ENCODE results near the gene AMZ1. TPM values are rescaled to one million over a fixed set of nuclear protein-coding genes. Genes with fewer than 3 reads are reported as not detected.

Gene AMZ1
- total RNA-seq, 4 donors from 2014 or later, result 0.64 TPM; not detected in 3

- WGBS, 2 donors (ENCODE audit: low coverage in 1 of 2), result 87 to 90% methylated on average over 5 to 29 of the region's 29 CpGs
- in situ Hi-C loops (cut with MboI; ENCODE audit: low pct_ligation_motif_present in 1 of 4, low pct_unique_long_range_greater_than_20kb in 1 of 4, low sequenced_read_pairs in 3 of 4) (no loop called here), intact Hi-C loops (cut with DNase I; ENCODE audit: low total_unique reads) (no loop called here)
- DNase-seq, result no peak
- no peaks in the 10 kb centered on the region for H3K9me3 ChIP-seq
- peaks cover 18 to 38% (median 29%) of the 10 kb centered on the region in 4 donors for H3K4me1 ChIP-seq
- no peaks in the 10 kb centered on the region for H3K27me3 ChIP-seq
- TF ChIP-seq EP300 (IDR thresholded peaks at IDR 0.05; ENCODE audit: low read depth) (no peak), POLR2A (IDR thresholded peaks at IDR 0.05) (no peak), CTCF (IDR thresholded peaks at IDR 0.05) (no peak), POLR2AphosphoS5 (IDR thresholded peaks at IDR 0.05) (no peak)
- H3K4me3 ChIP-seq, result no peak overlapping the region
- peak overlapping the region in 1 of 4 donors; percentile 18 for H3K27ac ChIP-seq
- no peaks in the 10 kb centered on the region for H3K36me3 ChIP-seq
These were observed 44.4 kb upstream of the AMZ1 start for GRCh38 chr7:2643386-2644219.

GRCh38 chr7:2644220-2644561 is 43.8 kb upstream of the AMZ1 start:
- WGBS, 2 donors (ENCODE audit: low coverage in 1 of 2), result 80% methylated on average over 5 of the region's 6 CpGs; no CpG with 5 or more reads in 1 of the 2 donors
- Histone ChIP-seq H3K9me3 (no peaks in the 10 kb centered on the region), H3K27me3 (no peaks in the 10 kb centered on the region), H3K36me3 (no peaks in the 10 kb centered on the region), H3K27ac (peak overlapping the region in 1 of 4 donors; percentile 18), H3K4me1 (peaks cover 17 to 36% (median 25%) of the 10 kb centered on the region in 4 donors), H3K4me3 (no peak overlapping the region)
- no peak for DNase-seq
- no peak for TF ChIP-seq POLR2AphosphoS5 (IDR thresholded peaks at IDR 0.05)
- no peak for TF ChIP-seq EP300 (IDR thresholded peaks at IDR 0.05; ENCODE audit: low read depth)
- no peak for TF ChIP-seq CTCF (IDR thresholded peaks at IDR 0.05)
- in situ Hi-C loops (cut with MboI; ENCODE audit: low pct_ligation_motif_present in 1 of 4, low pct_unique_long_range_greater_than_20kb in 1 of 4, low sequenced_read_pairs in 3 of 4), result no loop called here
- intact Hi-C loops (cut with DNase I; ENCODE audit: low total_unique reads), result no loop called here

- peaks cover 17 to 32% (median 25%) of the 10 kb centered on the region in 4 donors for H3K4me1 ChIP-seq
- H3K36me3 ChIP-seq, result no peaks in the 10 kb centered on the region
- H3K27ac ChIP-seq, result no peak overlapping the region
- H3K4me3 ChIP-seq, result no peak overlapping the region
- no peak for DNase-seq
- H3K9me3 ChIP-seq, result no peaks in the 10 kb centered on the region
- H3K27me3 ChIP-seq, result no peaks in the 10 kb centered on the region
- WGBS, 2 donors (ENCODE audit: low coverage in 1 of 2), result 76% methylated on average over 13 of the region's 18 CpGs; no CpG with 5 or more reads in 1 of the 2 donors
- intact Hi-C loops (cut with DNase I; ENCODE audit: low total_unique reads), result no loop called here
- TF ChIP-seq POLR2A (IDR thresholded peaks at IDR 0.05) (no peak), CTCF (IDR thresholded peaks at IDR 0.05) (no peak), POLR2AphosphoS5 (IDR thresholded peaks at IDR 0.05) (no peak), EP300 (IDR thresholded peaks at IDR 0.05; ENCODE audit: low read depth) (no peak)
- in situ Hi-C loops (cut with MboI; ENCODE audit: low pct_ligation_motif_present in 1 of 4, low pct_unique_long_range_greater_than_20kb in 1 of 4, low sequenced_read_pairs in 3 of 4), result no loop called here
These were observed 43.3 kb upstream of the AMZ1 start for GRCh38 chr7:2644562-2645273.

GRCh38 chr7:2645274-2645868 is 42.6 kb upstream of the AMZ1 start:
- H3K4me1 ChIP-seq, result peaks cover 16 to 28% (median 22%) of the 10 kb centered on the region in 4 donors
- H3K36me3 ChIP-seq, result no peaks in the 10 kb centered on the region
- intact Hi-C loops (cut with DNase I; ENCODE audit: low total_unique reads) (no loop called here), in situ Hi-C loops (cut with MboI; ENCODE audit: low pct_ligation_motif_present in 1 of 4, low pct_unique_long_range_greater_than_20kb in 1 of 4, low sequenced_read_pairs in 3 of 4) (no loop called here)
- no peak for DNase-seq
- H3K4me3 ChIP-seq, result no peak overlapping the region
- 66% methylated on average over 14 of the region's 14 CpGs; no CpG with 5 or more reads in 1 of the 2 donors for whole genome bisulfite sequencing, 2 donors (ENCODE audit: low coverage in 1 of 2)
- TF ChIP-seq POLR2AphosphoS5 (IDR thresholded peaks at IDR 0.05), result no peak
- no peak for TF ChIP-seq EP300 (IDR thresholded peaks at IDR 0.05; ENCODE audit: low read depth)
- no peak for TF ChIP-seq CTCF (IDR thresholded peaks at IDR 0.05)
- no peak overlapping the region for H3K27ac ChIP-seq
- H3K27me3 ChIP-seq, result no peaks in the 10 kb centered on the region
- no peaks in the 10 kb centered on the region for H3K9me3 ChIP-seq
